IMR-90 (cell line): ENCODE data around the gene LTBP2. TPM values are rescaled to one million over a fixed set of nuclear protein-coding genes. Genes with fewer than 3 reads are reported as not detected.

ENCODE experiments used
- ATAC-seq: fragments of 200-7000 bp; cut with Tn5 transposase; 2 replicates; pipeline ENCODE4 v1.9.1; 2020; ENCODE audit warnings: low read depth, mild to moderate bottlenecking, moderate library complexity
- BruUV-seq: library from RNA; stranded (reverse); fragments of 400-500 nt; replicated peaks from 2 replicates; lab custom pipeline; 2021; lab: Mats Ljungman, UMichigan
- CTCF ChIA-PET: fragments of 300-600 bp; formaldehyde crosslinking; extraction: SDS; loops from one replicate; lab custom pipeline; 2021; ENCODE audit warnings: antibody characterized with exemption; lab: Yijun Ruan, JAX
- POLR2A ChIA-PET: fragments of 300-600 bp; sonication (Branson Sonifier 250); formaldehyde crosslinking; loops from one replicate; lab custom pipeline; 2022; ENCODE audit warnings: antibody characterized with exemption; ENCODE audit not compliant: unreplicated experiment; lab: Charles Lee
- DNase-seq: peaks from one replicate; pipeline ENCODE4 v3.0.0; 2013
- H2AFZ ChIP-seq: replicated peaks from 2 replicates; pipeline ENCODE3; 2013; ENCODE audit warnings: low read length, mild to moderate bottlenecking; ENCODE audit not compliant: poor library complexity
- H2AK5ac ChIP-seq: 2 replicates; pipeline ENCODE4 v1.6.1; 2013; ENCODE audit warnings: low read depth, low read length, inconsistent platforms
- H2AK9ac ChIP-seq: replicated peaks from 2 replicates; pipeline ENCODE3; 2013; ENCODE audit warnings: mild to moderate bottlenecking, low read depth, low read length, moderate library complexity; ENCODE audit not compliant: poor library complexity
- H2BK120ac ChIP-seq: 2 replicates; pipeline ENCODE4 v1.6.1; 2013; ENCODE audit warnings: low read depth, low read length, inconsistent platforms
- H2BK15ac ChIP-seq: 3 replicates; pipeline ENCODE4 v1.6.1; 2013; ENCODE audit warnings: low read depth, low read length, inconsistent platforms
- H2BK20ac ChIP-seq: 2 replicates; pipeline ENCODE4 v1.6.1; 2013; ENCODE audit warnings: low read depth, mild to moderate bottlenecking, inconsistent platforms, low read length, moderate library complexity
- H2BK5ac ChIP-seq: 2 replicates; pipeline ENCODE4 v1.6.1; 2013; ENCODE audit warnings: mild to moderate bottlenecking, low read depth, low read length, inconsistent platforms; ENCODE audit not compliant: poor library complexity, severe bottlenecking
- H3K14ac ChIP-seq: replicated peaks from 2 replicates; pipeline ENCODE4 v1.6.1; 2013; ENCODE audit warnings: low read depth, low read length, inconsistent platforms
- H3K18ac ChIP-seq: 2 replicates; pipeline ENCODE4 v1.6.1; 2013; ENCODE audit warnings: low read depth, low read length, control low read depth
- H3K23ac ChIP-seq: 2 replicates; pipeline ENCODE4 v1.6.1; 2013; ENCODE audit warnings: low read depth, low read length, inconsistent platforms
- H3K27ac ChIP-seq: 2 replicates; pipeline ENCODE4 v1.5.1; 2013; ENCODE audit warnings: mild to moderate bottlenecking, control low read depth, low read length; ENCODE audit not compliant: insufficient read depth
- H3K27me3 ChIP-seq: 2 replicates; pipeline ENCODE4 v1.6.1; 2013; ENCODE audit warnings: low read length; ENCODE audit not compliant: control insufficient read depth, insufficient read depth
- H3K36me3 ChIP-seq: 2 replicates; pipeline ENCODE4 v1.6.1; 2013; ENCODE audit warnings: low read length, mixed read lengths; ENCODE audit not compliant: control insufficient read depth, insufficient read depth
- H3K4ac ChIP-seq: 2 replicates; pipeline ENCODE4 v1.6.1; 2013; ENCODE audit warnings: low read depth, low read length, inconsistent platforms
- H3K4me1 ChIP-seq: 2 replicates; pipeline ENCODE4 v1.6.1; 2013; ENCODE audit warnings: low read length, mixed read lengths; ENCODE audit not compliant: control insufficient read depth, insufficient read depth
- H3K4me2 ChIP-seq: 2 replicates; pipeline ENCODE4 v1.6.1; 2013; ENCODE audit warnings: low read depth, mild to moderate bottlenecking, control low read depth, low read length, moderate library complexity
- H3K4me3 ChIP-seq: 2 replicates; pipeline ENCODE4 v1.5.1; 2013; ENCODE audit warnings: low read depth, mild to moderate bottlenecking, control low read depth, low read length, moderate library complexity; ENCODE audit not compliant: insufficient read depth
- H3K56ac ChIP-seq: 2 replicates; pipeline ENCODE4 v1.6.1; 2013; ENCODE audit warnings: low read length, inconsistent platforms; ENCODE audit not compliant: insufficient read depth; ENCODE audit errors: extremely low read depth
- H3K79me1 ChIP-seq, 2 experiments: 2 replicates each; pipeline ENCODE4 v1.6.1; 2013; ENCODE audit warnings: low read length in 2 of 2, inconsistent platforms in 1 of 2, low read depth in 1 of 2
- H3K9ac ChIP-seq: 2 replicates; pipeline ENCODE4 v1.6.1; 2013; ENCODE audit warnings: low read depth, low read length, control low read depth
- H3K9me1 ChIP-seq: 2 replicates; pipeline ENCODE4 v1.6.1; 2013; ENCODE audit warnings: low read length, inconsistent platforms; ENCODE audit not compliant: insufficient read depth
- H3K9me3 ChIP-seq: 2 replicates; pipeline ENCODE4 v1.6.1; 2013; ENCODE audit warnings: low read length; ENCODE audit not compliant: control insufficient read depth, insufficient read depth
- H4K20me1 ChIP-seq: 2 replicates; pipeline ENCODE4 v1.6.1; 2013; ENCODE audit warnings: low read length, inconsistent platforms; ENCODE audit not compliant: insufficient read depth
- H4K5ac ChIP-seq: 2 replicates; pipeline ENCODE4 v1.6.1; 2013; ENCODE audit warnings: mild to moderate bottlenecking, low read depth, low read length, control low read depth
- H4K8ac ChIP-seq, 2 experiments: 2 replicates each; pipeline ENCODE4 v1.6.1; 2013; ENCODE audit warnings: low read depth in 2 of 2, low read length in 2 of 2, control low read depth in 1 of 2, inconsistent platforms in 1 of 2
- H4K91ac ChIP-seq: 2 replicates; pipeline ENCODE4 v1.6.1; 2013; ENCODE audit warnings: low read depth, low read length, inconsistent platforms; ENCODE audit not compliant: insufficient read depth
- CHD1 ChIP-seq: IDR thresholded peaks from 2 replicates; pipeline ENCODE4 v1.6.1; 2012; ENCODE audit warnings: low read depth, low read length, improper control_type of control experiment
- FOS ChIP-seq: fragments of 150-350 bp; IDR thresholded peaks from 2 replicates; pipeline ENCODE4 v1.6.1; 2016; ENCODE audit warnings: low read depth, low read length
- MAFK ChIP-seq: IDR thresholded peaks from 2 replicates; pipeline ENCODE4 v1.6.1; 2012; ENCODE audit warnings: low read depth, low read length, improper control_type of control experiment
- MAZ ChIP-seq: IDR thresholded peaks from 2 replicates; pipeline ENCODE4 v1.6.1; 2012; ENCODE audit warnings: low read depth, mild to moderate bottlenecking, low read length, improper control_type of control experiment, moderate library complexity, borderline replicate concordance
- RAD21 ChIP-seq: IDR thresholded peaks from 2 replicates; pipeline ENCODE4 v1.6.1; 2012; ENCODE audit warnings: low read length, improper control_type of control experiment
- RCOR1 ChIP-seq: IDR thresholded peaks from 2 replicates; pipeline ENCODE4 v1.6.1; 2012; ENCODE audit warnings: mild to moderate bottlenecking, low read length, improper control_type of control experiment; ENCODE audit not compliant: insufficient replicate concordance
- RFX5 ChIP-seq: IDR thresholded peaks from 2 replicates; pipeline ENCODE4 v1.8.0; 2012; ENCODE audit warnings: low read depth, mild to moderate bottlenecking, low read length, moderate library complexity
- SMC3 ChIP-seq: fragments of 150-350 bp; IDR thresholded peaks from 2 replicates; pipeline ENCODE4 v1.6.1; 2016; ENCODE audit warnings: low read depth, mild to moderate bottlenecking, antibody characterized with exemption, low read length, moderate library complexity
- USF2 ChIP-seq: fragments of 150-350 bp; IDR thresholded peaks from 2 replicates; pipeline ENCODE4 v1.6.1; 2017; ENCODE audit warnings: mild to moderate bottlenecking, antibody characterized with exemption, low read length, low read depth
- WGBS, 2 experiments: methylation state at CpG; one replicate each; pipeline versions ENCODE4 v1.1.5 to v1.1.7; 2013; ENCODE audit warnings: missing lambda C conversion rate in 2 of 2; ENCODE audit not compliant: insufficient read length in 1 of 2; ENCODE audit errors: extremely low coverage in 2 of 2; 5-methylcytosine and 5-hydroxymethylcytosine counted together
- dilution Hi-C: fragments of 300-500 bp; cut with HindIII; formaldehyde crosslinking; loops from one replicate; pipeline ENCODE4 v1.14.3; 2018; ENCODE audit warnings: low sequenced_read_pairs; ENCODE audit not compliant: unreplicated experiment
- in situ Hi-C: fragments of 300-500 bp; cut with MboI; formaldehyde crosslinking; loops from 3 replicates; pipeline ENCODE4 v1.14.3; 2019; ENCODE audit warnings: low sequenced_read_pairs, inconsistent platforms, mixed read lengths
- intact Hi-C: fragments of 100-400 bp; cut with micrococcal nuclease; formaldehyde crosslinking; loops from 2 replicates; pipeline ENCODE4 v1.10.0; 2022
- polyA plus RNA-seq, 3 experiments: library from polyadenylated mRNA; depleted of rRNA; stranded (reverse); fragments of >200 nt; gene quantifications; 2 replicates each; pipeline ENCODE4 v1.2.3, GENCODE V29; 2012; ENCODE audit warnings: low replicate concordance in 1 of 3
- total RNA-seq: library from RNA; depleted of rRNA; stranded (reverse); fragments of >200 nt; gene quantifications from 2 replicates; pipeline ENCODE4 v1.2.3, GENCODE V29; 2012
- TF ChIP-seq, protein P1 (sequence below): fragments of 150-350 bp; IDR thresholded peaks from 2 replicates; pipeline ENCODE4 v1.6.1; 2016; ENCODE audit warnings: low read depth, mild to moderate bottlenecking, low read length, moderate library complexity, borderline replicate concordance

The LTBP2 gene
- total and polyA plus RNA-seq, 2 of the 4 experiments (the other 2 are of a cell fraction), result 23.8 to 79.3 TPM

DNA sequence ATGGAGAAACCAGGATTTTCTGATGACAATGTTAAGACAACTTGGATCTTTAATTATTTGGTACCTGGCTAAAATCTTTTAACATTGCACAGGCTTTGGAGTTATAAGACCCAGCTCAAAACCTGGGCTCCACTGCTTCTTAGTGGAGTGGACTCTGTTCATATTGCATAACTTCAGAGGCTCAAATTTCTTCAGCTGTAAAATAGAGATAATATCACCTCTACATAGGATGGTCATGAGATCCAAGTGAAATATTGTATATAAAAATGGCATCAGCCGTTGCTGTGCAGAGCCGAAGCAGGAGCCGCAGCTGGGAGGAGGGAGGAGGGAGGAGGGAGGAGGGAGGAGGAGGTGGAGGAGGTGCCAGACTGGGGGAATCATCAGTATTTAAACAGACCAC is 129.5 kb downstream of the LTBP2 start:
- Histone ChIP-seq H3K27ac (no peak overlapping the region), H2BK5ac (no peak overlapping the region), H3K36me3 (peaks cover 16% of the 10 kb centered on the region), H2AK5ac (no peak overlapping the region), H3K4ac (no peak overlapping the region), H4K5ac (no peak overlapping the region), H3K56ac (no peak overlapping the region), H3K4me3 (no peak overlapping the region), H3K18ac (no peak overlapping the region), H4K91ac (no peak overlapping the region), H3K14ac (no peak overlapping the region), H2BK120ac (no peak overlapping the region), H3K9me1 (peaks cover 6% of the 10 kb centered on the region; the same call in 1 of the 2 replicates), H4K8ac (no peak overlapping the region), H2AFZ (no peak overlapping the region), H3K79me1 (peaks cover 3 to 15% of the 10 kb centered on the region in 2 experiments; a peak in 3 of 4 replicates), H3K9me3 (no peaks in the 10 kb centered on the region), H2AK9ac (no peak overlapping the region), H4K20me1 (no peaks in the 10 kb centered on the region), H2BK20ac (no peak overlapping the region), H3K27me3 (no peaks in the 10 kb centered on the region), H3K9ac (no peak overlapping the region), H3K4me1 (peaks cover 6% of the 10 kb centered on the region), H3K23ac (no peak overlapping the region), H2BK15ac (no peak overlapping the region), H3K4me2 (no peak overlapping the region)
- ChIA-PET POLR2A (no interaction called here), CTCF (no interaction called here)
- in situ Hi-C loops (no loop called here), dilution Hi-C loops (no loop called here), intact Hi-C loops (no loop called here)
- DNase-seq (no peak), ATAC-seq (peak; percentile 6; the same call in 1 of the 2 replicates)
- no peak for TF ChIP-seq FOS
- TF ChIP-seq RAD21, result no peak
- no peak for TF ChIP-seq RCOR1
- TF ChIP-seq CHD1, result no peak
- no peak for TF ChIP-seq RFX5
- TF ChIP-seq, protein P1, sequence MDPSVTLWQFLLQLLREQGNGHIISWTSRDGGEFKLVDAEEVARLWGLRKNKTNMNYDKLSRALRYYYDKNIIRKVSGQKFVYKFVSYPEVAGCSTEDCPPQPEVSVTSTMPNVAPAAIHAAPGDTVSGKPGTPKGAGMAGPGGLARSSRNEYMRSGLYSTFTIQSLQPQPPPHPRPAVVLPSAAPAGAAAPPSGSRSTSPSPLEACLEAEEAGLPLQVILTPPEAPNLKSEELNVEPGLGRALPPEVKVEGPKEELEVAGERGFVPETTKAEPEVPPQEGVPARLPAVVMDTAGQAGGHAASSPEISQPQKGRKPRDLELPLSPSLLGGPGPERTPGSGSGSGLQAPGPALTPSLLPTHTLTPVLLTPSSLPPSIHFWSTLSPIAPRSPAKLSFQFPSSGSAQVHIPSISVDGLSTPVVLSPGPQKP, result no peak
- TF ChIP-seq MAFK, result no peak
- no peak for TF ChIP-seq USF2
- no peak for TF ChIP-seq MAZ
- TF ChIP-seq SMC3, result no peak
- no TSS peak for BruUV-seq
- WGBS, 2 experiments, result no CpG with 5 or more reads among the region's 3 CpGs
